ENCODE results near the gene REELD1.

REELD1 gene

GRCh38 chr4:146229406-146229805 lies 15.1 kb downstream of the REELD1 start:
- DNase-seq = no peak

- DNase-seq = peak; percentile 34
Observed at GRCh38 chr4:146232131-146232722, 17.9 kb downstream of the REELD1 start.

- no peak for DNase-seq
Observed at GRCh38 chr4:146235654-146236177, 21.4 kb downstream of the REELD1 start.

- no peak for DNase-seq
Observed at GRCh38 chr4:146236216-146236615, 21.9 kb downstream of the REELD1 start.

GRCh38 chr4:146237092-146237491 lies 22.8 kb downstream of the REELD1 start:
- no peak for DNase-seq

- DNase-seq = no peak
Observed at GRCh38 chr4:146238107-146238506, 23.8 kb downstream of the REELD1 start.

GRCh38 chr4:146243141-146243882 lies 29.0 kb downstream of the REELD1 start:
- peak; percentile 44 for DNase-seq

- DNase-seq = no peak
Observed at GRCh38 chr4:146243883-146244277, 29.5 kb downstream of the REELD1 start.

GRCh38 chr4:146244496-146244895 lies 30.2 kb downstream of the REELD1 start:
- DNase-seq = no peak

GRCh38 chr4:146245246-146245645 lies 30.9 kb downstream of the REELD1 start:
- DNase-seq = peak; percentile 6

- DNase-seq = no peak
Observed at GRCh38 chr4:146245850-146246249, 31.5 kb downstream of the REELD1 start.

GRCh38 chr4:146246381-146246780 lies 32.0 kb downstream of the REELD1 start:
- DNase-seq = no peak

GRCh38 chr4:146247356-146247755 lies 33.0 kb downstream of the REELD1 start:
- no peak for DNase-seq

GRCh38 chr4:146252969-146253611 lies 38.8 kb downstream of the REELD1 start:
- DNase-seq = no peak

- peak; percentile 89 for DNase-seq
Observed at GRCh38 chr4:146255463-146255862, 41.1 kb downstream of the REELD1 start.

- DNase-seq = peak; percentile 94
Observed at GRCh38 chr4:146255874-146256273, 41.5 kb downstream of the REELD1 start.

- no peak for DNase-seq
Observed at GRCh38 chr4:146256328-146256727, 42.0 kb downstream of the REELD1 start.

- DNase-seq = no peak
Observed at GRCh38 chr4:146257511-146257910, 43.2 kb downstream of the REELD1 start.

GRCh38 chr4:146260521-146260920 lies 46.2 kb downstream of the REELD1 start:
- no peak for DNase-seq

GRCh38 chr4:146261041-146261440 lies 46.7 kb downstream of the REELD1 start:
- DNase-seq = peak; percentile 40

GRCh38 chr4:146263793-146264192 lies 49.5 kb downstream of the REELD1 start:
- no peak for DNase-seq

GRCh38 chr4:146265950-146266490 lies 51.7 kb downstream of the REELD1 start:
- no peak for DNase-seq

- DNase-seq = no peak
Observed at GRCh38 chr4:146267826-146268225, 53.5 kb downstream of the REELD1 start.

GRCh38 chr4:146269228-146269653 lies 54.9 kb downstream of the REELD1 start:
- DNase-seq = no peak
